SK-N-SH (cell line): ENCODE results near the gene PTCD1. TPM values are rescaled to one million over a fixed set of nuclear protein-coding genes. Genes with fewer than 3 reads are reported as not detected.
"Not testable (repeated sequence)": the region's sequence is repeated elsewhere in the genome, so short reads cannot be mapped to it uniquely, and the experiment has no call there.

Source experiments
- CTCF ChIA-PET: fragments of 300-600, 350-600 bp; formaldehyde crosslinking; extraction: SDS; loops from one replicate; lab custom pipeline; 2021; lab: Yijun Ruan, JAX
- POLR2A ChIA-PET: fragments of 350-600 bp; sonication (Branson Sonifier 250); formaldehyde crosslinking; extraction: SDS; loops from one replicate; lab custom pipeline; 2020; ENCODE audit warnings: antibody characterized with exemption, inconsistent platforms; lab: Yijun Ruan, JAX
- DNase-seq: peaks from one replicate; pipeline ENCODE4 v3.0.0; 2012
- H2AFZ ChIP-seq: fragments of 200-600 bp; sonication (generic); 2 replicates; pipeline ENCODE4 v1.8.1; 2016; ENCODE audit warnings: antibody characterized with exemption, mild to moderate bottlenecking, low read depth
- H3F3A ChIP-seq: fragments of 200-600 bp; sonication (generic); replicated peaks from 2 replicates; pipeline ENCODE3; 2016; ENCODE audit warnings: antibody characterized with exemption, mild to moderate bottlenecking; ENCODE audit not compliant: insufficient read depth
- H3K27ac ChIP-seq, 2 experiments: fragments of 200-500 bp in 1 of 2; fragments of 200-600 bp in 1 of 2; sonication (Bioruptor generic) in 1 of 2; sonication (generic), shearing (Covaris generic) in 1 of 2; 2 replicates each; pipeline versions ENCODE4 v1.5.1 to v1.6.1; 2014 to 2016; ENCODE audit warnings: low read depth in 2 of 2, inconsistent platforms in 1 of 2, low read length in 1 of 2, mild to moderate bottlenecking in 1 of 2, mixed read lengths in 1 of 2
- H3K27me3 ChIP-seq: fragments of 200-600 bp; sonication (generic), shearing (Covaris generic); 2 replicates; pipeline ENCODE4 v1.6.1; 2016; ENCODE audit warnings: mixed run types; ENCODE audit not compliant: insufficient read depth
- H3K36me3 ChIP-seq, 2 experiments: fragments of 200-500 bp in 1 of 2; fragments of 200-600 bp in 1 of 2; sonication (Bioruptor generic) in 1 of 2; sonication (generic) in 1 of 2; replicated peaks in 1 of 2; 2 replicates each; pipeline versions ENCODE3 to v1.5.1; 2014 to 2016; ENCODE audit warnings: low read length in 1 of 2, mild to moderate bottlenecking in 1 of 2; ENCODE audit not compliant: insufficient read depth in 2 of 2, control insufficient read depth in 1 of 2
- H3K4me1 ChIP-seq, 2 experiments: fragments of 200-500 bp in 1 of 2; fragments of 200-600 bp in 1 of 2; sonication (Bioruptor generic) in 1 of 2; sonication (generic), shearing (Covaris generic) in 1 of 2; 2 replicates each; pipeline versions ENCODE4 v1.5.1 to v1.6.1; 2014 to 2016; ENCODE audit warnings: low read depth in 1 of 2, low read length in 1 of 2, mixed run types in 1 of 2; ENCODE audit not compliant: insufficient read depth in 2 of 2, control insufficient read depth in 1 of 2
- H3K4me2 ChIP-seq: fragments of 200-600 bp; sonication (generic), shearing (Covaris generic); 2 replicates; pipeline ENCODE4 v1.6.1; 2017; ENCODE audit warnings: mixed run types
- H3K4me3 ChIP-seq, 2 experiments: fragments of 200-500 bp in 1 of 2; fragments of 200-600 bp in 1 of 2; sonication (Bioruptor generic) in 1 of 2; sonication (generic), shearing (Covaris generic) in 1 of 2; 2 replicates each; pipeline versions ENCODE4 v1.5.1 to v1.8.1; 2014 to 2016; ENCODE audit warnings: low read depth in 2 of 2, inconsistent platforms in 1 of 2, low read length in 1 of 2, mild to moderate bottlenecking in 1 of 2, mixed read lengths in 1 of 2, moderate library complexity in 1 of 2
- H3K79me2 ChIP-seq: fragments of 200-600 bp; sonication (generic); 2 replicates; pipeline ENCODE4 v1.8.1; 2017; ENCODE audit warnings: mild to moderate bottlenecking; ENCODE audit not compliant: insufficient read depth
- H3K9ac ChIP-seq: fragments of 200-600 bp; sonication (generic); 2 replicates; pipeline ENCODE4 v1.6.1; 2017; ENCODE audit warnings: mixed run types
- H3K9me2 ChIP-seq: fragments of 200-600 bp; sonication (generic); 2 replicates; pipeline ENCODE4 v1.6.1; 2017; ENCODE audit warnings: mixed run types
- H3K9me3 ChIP-seq: fragments of 200-600 bp; sonication (generic); 2 replicates; pipeline ENCODE4 v1.6.1; 2017; ENCODE audit warnings: mixed run types, mild to moderate bottlenecking, moderate library complexity
- H4K20me1 ChIP-seq: fragments of 200-600 bp; sonication (generic); 2 replicates; pipeline ENCODE4 v1.6.1; 2017; ENCODE audit warnings: mild to moderate bottlenecking, mixed run types; ENCODE audit not compliant: insufficient read depth
- CHD2 ChIP-seq: fragments of 150-350 bp; IDR thresholded peaks from 2 replicates; pipeline ENCODE4 v1.6.1; 2018; ENCODE audit warnings: low read length; ENCODE audit not compliant: partially characterized antibody
- FOXJ3 ChIP-seq: sonication (generic); formaldehyde crosslinking; IDR thresholded peaks from 2 replicates; pipeline ENCODE4 v1.5.1; 2020; ENCODE audit warnings: mild to moderate bottlenecking, missing genetic modification reagents
- JUND ChIP-seq: IDR thresholded peaks from 2 replicates; pipeline ENCODE4 v1.4.0; 2012
- RFX5 ChIP-seq: IDR thresholded peaks from 2 replicates; pipeline ENCODE4 v1.6.1; 2012; ENCODE audit warnings: mild to moderate bottlenecking, improper control_type of control experiment, low read length
- WGBS: methylation state at CpG from one replicate; pipeline ENCODE4 v1.1.6; 2017; ENCODE audit warnings: low lambda C conversion rate; 5-methylcytosine and 5-hydroxymethylcytosine counted together
- polyA plus RNA-seq, 3 experiments: library from polyadenylated mRNA; depleted of rRNA; stranded (reverse); fragments of >200 nt; gene quantifications; 2 replicates each; pipeline ENCODE4 v1.2.3, GENCODE V29; 2012

Gene PTCD1
- polyA plus RNA-seq, 1 of the 3 experiments (the other 2 are of a cell fraction), result 8.2 TPM

DNA sequence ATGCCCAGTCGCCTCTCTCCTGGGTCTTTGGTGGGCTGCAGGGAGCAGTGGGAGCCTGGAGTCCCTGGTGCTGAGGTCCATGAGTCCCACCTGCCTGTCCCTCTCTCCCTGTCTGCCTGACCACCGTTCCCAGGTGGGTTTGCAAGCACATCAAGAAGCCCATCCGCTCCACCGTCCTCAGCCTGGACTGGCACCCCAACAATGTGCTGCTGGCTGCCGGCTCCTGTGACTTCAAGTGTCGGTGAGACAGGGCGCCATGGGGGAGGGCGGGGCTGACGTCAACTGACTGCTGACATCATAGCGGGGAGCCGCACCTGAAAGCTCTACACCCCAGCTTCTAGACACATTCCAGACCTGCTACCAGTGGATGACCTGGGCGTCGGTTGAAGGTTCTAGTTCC lies 48.8 kb downstream of the PTCD1 start:
- Histone ChIP-seq H3K4me2 (no peak overlapping the region), H3K27me3 (no peaks in the 10 kb centered on the region), H3K9me3 (no peaks in the 10 kb centered on the region), H3K9ac (no peak overlapping the region), H3K9me2 (no peaks in the 10 kb centered on the region), H3K36me3 (peaks cover 48 to 84% of the 10 kb centered on the region in 2 experiments), H3K79me2 (peaks cover 25% of the 10 kb centered on the region; the same call in 1 of the 2 replicates), H3K4me1 (peaks cover 0 to 17% of the 10 kb centered on the region in 2 experiments; a peak in 1 of 4 replicates), H4K20me1 (peaks cover 24% of the 10 kb centered on the region), H3F3A (peaks cover 54% of the 10 kb centered on the region), H3K27ac (no peak overlapping the region), H2AFZ (no peak overlapping the region), H3K4me3 (no peak overlapping the region)
- DNase-seq, result no peak
- ChIA-PET CTCF (no interaction called here), POLR2A (no interaction called here)
- 93% methylated on average over 11 of the region's 13 CpGs for WGBS
- TF ChIP-seq FOXJ3 (CRISPR knock-in tag) (no peak), JUND (0 out of 2 replicates have a peak, but pooled peaks have one; percentile 6), CHD2 (no peak)

GRCh38 chr7:99387912-99388311 lies 50.7 kb downstream of the PTCD1 start:
- no peaks in the 10 kb centered on the region for H3K9me3 ChIP-seq
- no peak overlapping the region for H3K4me3 ChIP-seq
- 94% methylated on average over 20 of the region's 20 CpGs for WGBS
- no peak overlapping the region for H2AFZ ChIP-seq
- H3K27me3 ChIP-seq, result no peaks in the 10 kb centered on the region
- H4K20me1 ChIP-seq, result peaks cover 24% of the 10 kb centered on the region
- H3K4me1 ChIP-seq, result peaks cover 0 to 6% of the 10 kb centered on the region in 2 experiments; a peak in 1 of 4 replicates
- H3K4me2 ChIP-seq, result no peak overlapping the region
- no peak for TF ChIP-seq RFX5
- no peaks in the 10 kb centered on the region for H3K9me2 ChIP-seq
- no peak for DNase-seq
- no peak overlapping the region for H3K9ac ChIP-seq
- no peak overlapping the region for H3K27ac ChIP-seq
- H3K36me3 ChIP-seq, result peaks cover 36 to 78% of the 10 kb centered on the region in 2 experiments
- ChIA-PET CTCF (interaction anchor here (1.3 to 2.2 kb wide), 3 partner anchors 10 to 347 kb away, joined by 3 to 6 read pairs (median 3); no protein-coding TSS in a partner anchor), POLR2A (interaction anchor here (0.6 kb wide), 1 partner anchor 21 kb away, joined by 3 read pairs; the partner anchor contains the start of genes BUD31 and PDAP1)
- peaks cover 35% of the 10 kb centered on the region for H3K79me2 ChIP-seq
- peaks cover 39% of the 10 kb centered on the region for H3F3A ChIP-seq

DNA sequence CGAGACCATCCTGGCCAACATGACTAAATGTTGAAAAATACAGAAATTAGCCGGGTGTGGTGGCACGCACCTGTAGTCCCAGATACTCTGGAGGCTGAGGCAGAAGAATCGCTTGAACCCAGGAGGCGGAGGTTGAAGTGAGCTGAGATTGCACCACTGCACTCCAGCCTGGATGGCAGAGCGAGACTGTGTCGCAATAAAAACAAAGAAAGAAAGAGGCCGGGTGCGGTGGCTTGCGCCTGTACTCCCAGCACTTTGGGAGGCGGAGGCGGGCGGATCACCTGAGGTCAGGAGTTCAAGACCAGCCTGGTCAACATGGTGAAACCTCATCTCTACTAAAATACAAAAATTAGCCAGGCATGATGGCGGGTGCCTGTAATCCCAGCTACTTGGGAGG lies 51.4 kb downstream of the PTCD1 start:
- H3K9ac ChIP-seq, DNase-seq, H3K9me3 ChIP-seq, H3K4me1 ChIP-seq, POLR2A ChIA-PET, H3K9me2 ChIP-seq, H2AFZ ChIP-seq, H3K4me3 ChIP-seq, H3K27ac ChIP-seq, H3K27me3 ChIP-seq, H3K4me2 ChIP-seq: not testable (repeated sequence)
- Histone ChIP-seq H3K79me2 (peaks cover 38% of the 10 kb centered on the region), H3K36me3 (peaks cover 34 to 75% of the 10 kb centered on the region in 2 experiments), H4K20me1 (peaks cover 29% of the 10 kb centered on the region), H3F3A (peaks cover 35% of the 10 kb centered on the region)
- WGBS, result 94% methylated on average over 14 of the region's 14 CpGs
- CTCF ChIA-PET, result interaction anchor here (1.1 to 2.2 kb wide), 3 partner anchors 9 to 21 kb away, joined by 3 to 6 read pairs (median 4); no protein-coding TSS in a partner anchor
